Non-pigmented ciliary epithelial cell (primary cell): Measurements from ENCODE around the gene CHSY1.

Experiments
- DNase-seq: peaks from one replicate; pipeline ENCODE4 v3.0.0-alpha.2; 2010; ENCODE audit warnings: low read depth

Gene CHSY1

DNA sequence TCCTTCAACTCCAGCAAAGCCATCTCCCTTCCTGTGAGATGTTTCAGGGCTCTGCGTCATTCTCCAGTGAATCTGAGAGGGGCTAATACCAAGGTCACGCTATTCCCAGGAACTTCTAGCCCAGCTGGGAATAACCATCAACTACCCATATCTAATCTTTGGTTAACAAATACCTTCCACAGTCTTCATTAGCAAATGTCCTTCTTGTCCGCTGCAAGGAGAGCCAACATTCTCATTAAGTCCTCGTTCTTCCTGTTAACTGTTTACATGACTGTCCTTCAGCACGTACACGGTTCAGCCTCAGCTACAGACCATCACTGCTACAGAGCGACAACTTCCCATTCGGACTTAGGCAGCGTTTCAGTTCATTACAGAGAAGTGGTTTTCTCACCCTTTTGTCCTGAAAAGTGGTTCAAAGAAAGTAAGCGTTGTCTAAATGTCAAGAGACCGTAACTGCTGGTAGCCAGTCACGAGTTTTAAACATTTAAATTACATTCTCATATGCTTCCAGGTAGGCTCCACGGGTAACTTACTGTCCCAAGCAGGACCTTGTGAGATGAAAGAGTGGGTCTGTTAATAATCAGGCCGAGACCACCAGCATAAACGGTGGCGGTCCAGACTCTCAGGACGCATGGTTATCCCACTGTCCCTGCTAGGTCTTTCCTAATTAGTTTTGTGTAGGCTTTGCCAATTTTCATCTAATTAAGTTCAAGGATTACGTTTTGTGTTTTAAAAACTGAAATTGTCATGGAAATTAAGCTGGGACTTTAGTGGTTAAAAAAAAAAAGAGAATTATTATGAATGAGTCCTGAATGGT, 63.8 kb downstream of the CHSY1 start:
- DNase-seq = peak; percentile 76

DNA sequence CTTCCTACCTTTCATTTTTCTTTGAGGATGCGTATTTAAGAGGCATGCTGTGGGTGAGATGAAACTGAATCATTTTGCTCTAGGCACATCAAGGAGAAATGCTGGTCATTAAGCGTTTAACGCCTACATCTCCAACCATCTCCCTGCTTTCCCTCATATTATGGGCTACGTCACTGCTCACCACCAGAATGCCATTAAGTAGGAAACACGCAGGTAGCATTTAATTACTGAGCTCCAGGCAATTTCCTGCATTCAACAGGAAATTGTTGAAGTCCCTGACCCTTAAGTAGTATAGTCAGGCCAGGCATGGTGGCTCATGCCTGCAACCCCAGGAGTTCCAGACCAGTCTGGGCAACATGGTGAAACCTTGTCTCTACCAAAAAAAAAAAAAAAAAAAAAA, 66.1 kb downstream of the CHSY1 start:
- no peak for DNase-seq

DNA sequence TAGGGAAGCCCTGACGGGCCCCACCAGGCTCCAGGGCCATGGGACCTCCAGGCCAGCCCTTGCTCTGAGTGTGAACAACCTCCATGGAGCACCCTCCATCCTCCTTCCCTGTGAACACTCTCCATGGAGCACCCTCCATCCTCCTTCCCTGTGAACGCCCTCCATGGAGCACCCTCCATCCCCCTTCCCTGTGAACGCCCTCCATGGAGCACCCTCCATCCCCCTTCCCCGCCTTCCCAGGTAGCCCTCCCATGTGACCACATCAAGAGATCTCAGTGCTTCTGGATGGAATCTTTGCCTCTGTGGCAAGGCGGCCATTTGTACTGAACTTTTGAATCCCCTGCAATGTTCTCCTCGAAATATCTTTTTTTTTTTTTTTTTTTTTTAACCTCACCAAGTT, 66.5 kb downstream of the CHSY1 start:
- no peak for DNase-seq

DNA sequence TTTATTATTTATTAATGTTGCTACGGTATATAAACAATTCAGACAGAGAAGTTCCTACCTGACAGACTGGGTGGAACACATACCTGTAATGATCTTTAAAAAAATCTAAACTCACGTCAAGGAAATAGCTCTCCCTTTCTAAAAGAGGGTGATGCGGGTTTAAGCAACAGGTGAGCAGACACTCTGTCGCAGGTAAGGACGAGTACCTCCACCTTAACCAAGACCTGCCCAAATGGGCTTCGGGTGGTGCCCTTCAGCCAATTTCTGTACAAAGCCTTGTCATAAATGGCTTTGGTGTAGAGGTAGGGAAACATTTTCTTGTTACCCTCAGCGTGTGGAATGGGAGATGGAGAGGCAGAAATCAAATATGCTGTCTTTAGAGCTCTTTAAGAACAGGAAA, 67.0 kb downstream of the CHSY1 start:
- no peak for DNase-seq

DNA sequence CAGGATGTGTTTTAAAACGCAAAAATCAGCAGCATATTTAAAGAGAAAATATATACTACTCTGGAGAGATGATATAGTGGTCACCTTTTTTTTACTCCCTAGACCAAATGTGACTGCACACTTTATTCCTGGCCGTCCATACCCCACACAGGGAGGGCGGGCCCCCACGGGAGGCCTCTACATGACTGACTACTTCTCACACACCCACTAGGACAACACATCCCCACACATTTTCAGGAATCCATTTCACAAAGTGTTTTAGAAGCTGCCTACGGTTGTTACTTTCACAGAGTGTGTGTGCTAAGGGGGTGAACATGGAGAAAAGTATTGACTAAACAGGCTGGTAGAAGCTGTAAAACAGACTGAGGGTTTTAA, 67.9 kb downstream of the CHSY1 start:
- no peak for DNase-seq

DNA sequence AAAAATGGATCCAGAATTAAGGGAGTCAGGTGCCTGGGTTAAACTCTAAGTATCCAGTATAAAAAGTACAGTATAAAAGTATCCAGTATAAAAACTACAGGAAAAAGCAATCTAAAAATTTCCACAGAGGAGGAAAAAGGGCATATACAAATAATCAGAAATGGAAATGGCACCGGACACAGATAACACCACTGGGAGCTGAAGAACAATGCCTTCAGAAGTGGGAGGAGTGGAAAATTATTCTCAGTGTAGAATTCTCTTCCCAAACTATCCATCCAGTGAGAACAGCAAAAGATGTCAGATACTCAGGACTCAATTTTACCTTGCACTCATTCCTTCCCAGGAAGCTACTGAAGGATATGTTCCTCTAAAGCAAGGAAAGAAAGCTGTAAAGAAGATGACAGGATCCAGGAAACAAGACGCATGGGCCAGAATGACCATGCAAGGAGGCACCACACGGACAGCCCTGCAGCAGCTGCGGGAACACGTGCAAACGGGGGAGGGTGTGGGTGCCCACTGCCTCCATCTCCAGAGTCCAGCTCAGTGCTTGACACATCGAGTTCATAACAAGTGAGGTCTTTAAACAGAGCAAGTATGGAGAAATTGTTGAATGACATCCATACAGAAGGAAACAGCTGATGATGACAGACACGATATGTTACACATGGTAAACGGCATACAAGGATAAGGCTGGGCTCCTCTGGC, 68.5 kb downstream of the CHSY1 start:
- no peak for DNase-seq

DNA sequence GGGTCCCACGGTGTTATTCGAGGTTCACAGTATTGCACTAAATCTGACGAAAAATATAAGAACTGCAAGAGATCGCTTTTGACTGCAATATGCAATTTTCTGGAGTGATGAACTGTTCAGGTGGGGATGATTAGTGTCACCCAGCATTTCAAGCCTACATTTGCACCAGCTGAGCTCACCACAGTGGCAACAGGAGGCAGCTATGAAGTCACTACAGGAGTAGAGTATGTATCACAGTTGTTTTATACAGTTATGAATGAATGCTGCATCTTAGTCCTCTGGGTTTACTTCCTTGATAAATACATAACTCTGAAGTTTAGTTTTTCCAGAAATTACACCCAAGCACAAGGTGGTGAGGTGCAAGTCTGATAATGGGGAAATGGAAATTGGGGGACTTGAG, 69.6 kb downstream of the CHSY1 start:
- no peak for DNase-seq

DNA sequence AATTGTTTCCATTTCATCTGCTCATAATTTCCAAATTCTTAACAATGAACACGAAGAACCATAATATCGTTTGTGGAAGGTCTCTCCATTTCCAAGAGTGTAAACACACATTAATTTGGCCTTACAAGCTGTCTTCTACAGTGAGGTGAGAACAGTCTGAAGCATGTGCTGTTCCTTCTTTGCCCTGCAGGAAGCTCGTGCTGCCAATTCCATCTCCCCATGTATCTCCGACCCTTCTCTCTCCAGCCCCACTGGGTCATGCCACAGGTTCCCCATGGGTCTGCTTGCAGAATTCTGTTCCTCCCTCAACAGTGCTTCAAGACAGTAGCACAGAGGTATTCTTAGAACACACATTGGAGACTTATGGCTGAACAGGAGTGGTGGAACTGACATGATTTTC, 70.5 kb downstream of the CHSY1 start:
- DNase-seq = no peak

DNA sequence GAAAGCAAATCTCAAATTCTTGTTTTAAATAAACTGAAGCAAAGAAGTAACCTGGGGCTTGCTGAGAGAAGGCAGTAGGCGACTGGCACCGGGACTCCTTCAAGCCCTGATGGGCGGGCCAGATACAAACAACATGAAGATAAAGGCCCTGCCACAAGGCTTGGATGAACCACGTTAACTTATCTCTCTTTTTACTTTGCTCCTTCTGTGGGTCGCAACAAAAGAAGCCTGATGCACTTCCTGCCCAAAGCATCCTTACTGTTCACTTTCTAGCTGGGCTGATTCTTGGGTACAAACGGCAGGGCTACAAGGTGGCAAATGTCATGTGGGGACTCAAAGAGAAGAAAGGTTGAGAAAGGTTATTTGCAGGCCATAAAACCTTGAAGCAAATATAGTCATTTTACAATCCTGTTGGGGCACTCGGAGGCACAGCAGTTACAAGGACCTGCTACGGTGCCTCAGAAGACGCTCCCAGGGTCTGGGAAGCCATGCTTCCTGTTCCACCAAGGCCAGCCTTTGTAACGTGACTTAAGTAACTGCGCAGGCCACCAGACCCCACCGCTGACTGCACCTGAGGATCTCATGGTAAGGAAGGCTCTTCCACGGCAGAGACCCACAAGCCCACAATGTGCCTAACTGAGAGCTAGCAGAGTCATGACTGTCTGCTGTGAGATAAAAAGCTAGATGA, 71.1 kb downstream of the CHSY1 start:
- no peak for DNase-seq

DNA sequence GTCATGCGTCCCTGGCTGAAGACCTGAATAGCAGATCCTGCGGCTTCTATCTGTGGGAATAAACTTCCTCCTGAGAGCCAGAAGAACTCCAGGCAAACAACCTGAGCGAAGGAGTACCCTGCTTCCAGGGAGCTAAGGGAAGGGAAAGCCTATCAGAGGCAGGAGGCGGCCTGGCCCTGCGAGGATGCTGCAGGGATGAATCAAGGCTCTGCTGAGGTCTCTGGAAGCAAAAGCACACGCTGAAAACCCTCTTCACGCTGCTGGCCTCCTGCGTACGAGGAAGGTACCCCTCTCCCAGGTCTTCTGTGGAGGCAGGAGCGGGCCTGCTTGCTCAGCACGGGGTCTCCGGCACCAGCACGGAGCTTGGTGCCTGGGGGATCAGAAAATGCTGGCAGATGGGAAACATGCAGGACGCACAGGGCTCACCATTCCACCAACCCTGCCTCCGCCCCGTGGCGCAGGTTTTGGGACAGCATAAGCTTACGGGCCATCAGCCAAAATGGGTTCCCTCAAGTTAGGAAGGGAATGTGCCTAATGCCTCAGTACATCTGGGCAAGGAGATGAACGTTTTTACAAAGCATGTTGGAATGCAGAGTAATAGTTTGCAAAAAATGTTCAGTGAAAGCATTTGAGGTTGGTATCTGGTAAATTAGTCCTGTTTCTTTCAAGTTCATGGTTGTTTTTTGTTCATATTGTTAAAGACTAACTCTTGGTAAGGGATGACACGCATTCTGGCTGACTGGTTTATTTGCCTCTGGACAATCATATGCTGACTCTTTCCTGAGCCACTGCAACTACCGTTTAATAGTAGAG, 72.3 kb downstream of the CHSY1 start:
- DNase-seq = no peak

DNA sequence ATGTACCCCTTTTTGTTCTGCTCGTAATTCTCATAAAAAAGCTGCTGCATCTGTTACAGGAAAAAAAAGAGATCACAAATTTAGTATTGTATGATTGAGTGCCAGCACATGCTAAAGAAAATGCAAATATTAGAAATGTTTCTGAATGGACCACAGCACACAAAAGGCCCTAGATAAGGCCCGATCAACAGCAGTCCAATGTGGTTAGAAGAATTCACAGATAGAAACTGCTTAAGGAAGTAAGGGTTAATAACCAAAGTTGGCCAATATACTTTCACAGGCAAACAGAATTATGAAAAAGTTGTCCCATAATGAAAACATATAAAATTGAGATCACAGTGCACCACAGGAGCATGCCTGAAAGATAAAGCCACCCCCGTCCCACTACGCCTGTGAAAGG, 72.9 kb downstream of the CHSY1 start:
- DNase-seq = no peak

DNA sequence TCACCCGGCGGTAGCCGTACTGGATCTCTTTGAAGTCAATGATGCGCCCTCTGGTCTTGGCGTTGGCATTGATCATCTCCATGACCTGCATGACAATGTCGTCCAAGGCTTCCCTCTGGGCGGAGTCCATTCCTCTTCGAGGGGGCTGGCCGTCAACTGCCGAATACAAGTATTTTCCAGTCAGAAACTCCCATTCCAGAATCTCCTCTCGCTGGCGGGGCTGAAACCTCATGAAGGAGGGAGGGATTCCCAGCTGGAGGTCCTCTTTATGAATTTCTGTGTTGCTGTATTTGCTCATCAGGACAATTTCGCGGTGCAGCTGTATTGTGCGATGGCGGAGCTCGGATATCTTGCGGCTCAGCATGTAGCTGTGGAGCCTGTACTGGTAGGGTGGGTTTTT, 73.4 kb downstream of the CHSY1 start:
- DNase-seq = no peak

DNA sequence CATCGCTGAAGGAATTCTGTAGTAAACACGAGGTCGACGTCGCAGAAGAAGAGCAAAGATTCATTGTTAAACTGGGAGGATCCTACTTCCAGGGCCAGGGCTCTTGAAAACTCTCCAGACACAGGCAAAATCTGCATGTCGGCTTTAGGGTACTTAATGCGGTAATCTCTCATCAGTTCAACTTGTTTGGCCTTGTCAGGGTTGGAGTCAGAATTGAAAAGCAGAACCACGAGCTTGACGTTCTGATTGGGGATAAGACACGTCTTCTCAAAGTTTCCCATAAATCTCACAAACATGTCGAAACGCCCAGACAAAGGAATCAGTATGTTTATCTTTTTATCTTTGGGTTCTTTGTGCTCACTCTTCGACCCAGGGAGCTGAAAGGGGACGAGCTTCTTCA, 74.0 kb downstream of the CHSY1 start:
- DNase-seq = no peak

DNA sequence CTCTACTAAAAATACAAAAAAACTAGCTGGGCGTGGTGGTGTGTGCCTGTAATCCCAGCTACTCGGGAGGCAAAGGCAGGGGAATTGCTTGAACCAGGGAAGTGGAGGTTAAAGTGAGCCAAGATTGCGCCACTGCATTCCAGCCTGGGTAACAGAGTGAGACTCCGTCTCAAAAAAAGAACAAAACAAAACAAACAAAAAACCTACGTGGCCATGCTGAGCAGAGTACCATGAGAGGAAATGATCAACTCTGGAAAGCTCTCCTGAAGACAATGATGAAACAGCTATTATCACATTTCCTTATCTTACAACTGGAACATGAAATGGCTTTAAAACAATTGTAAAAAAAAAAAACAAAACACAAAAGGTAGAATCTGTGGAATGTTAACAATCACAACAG, 75.2 kb downstream of the CHSY1 start:
- no peak for DNase-seq

DNA sequence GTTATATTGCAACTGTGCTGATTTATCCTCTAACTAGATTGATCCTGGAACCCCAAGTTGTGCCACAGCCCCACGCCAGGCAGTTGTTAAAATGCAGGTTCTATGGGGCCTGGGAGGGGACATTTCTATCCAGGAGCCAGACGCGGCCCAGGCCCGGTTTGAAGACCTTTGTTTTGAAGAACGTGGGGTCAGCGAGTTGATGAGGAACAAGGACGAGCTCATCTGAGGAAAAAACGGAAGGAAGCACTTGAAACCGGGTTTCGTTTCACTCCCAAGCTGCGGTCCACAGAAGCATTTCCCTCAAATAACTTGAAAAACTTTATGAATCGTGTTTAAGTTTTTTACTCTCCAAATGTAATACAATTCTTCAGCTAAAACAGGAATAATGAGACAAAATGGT, 76.4 kb downstream of the CHSY1 start:
- DNase-seq = no peak

DNA sequence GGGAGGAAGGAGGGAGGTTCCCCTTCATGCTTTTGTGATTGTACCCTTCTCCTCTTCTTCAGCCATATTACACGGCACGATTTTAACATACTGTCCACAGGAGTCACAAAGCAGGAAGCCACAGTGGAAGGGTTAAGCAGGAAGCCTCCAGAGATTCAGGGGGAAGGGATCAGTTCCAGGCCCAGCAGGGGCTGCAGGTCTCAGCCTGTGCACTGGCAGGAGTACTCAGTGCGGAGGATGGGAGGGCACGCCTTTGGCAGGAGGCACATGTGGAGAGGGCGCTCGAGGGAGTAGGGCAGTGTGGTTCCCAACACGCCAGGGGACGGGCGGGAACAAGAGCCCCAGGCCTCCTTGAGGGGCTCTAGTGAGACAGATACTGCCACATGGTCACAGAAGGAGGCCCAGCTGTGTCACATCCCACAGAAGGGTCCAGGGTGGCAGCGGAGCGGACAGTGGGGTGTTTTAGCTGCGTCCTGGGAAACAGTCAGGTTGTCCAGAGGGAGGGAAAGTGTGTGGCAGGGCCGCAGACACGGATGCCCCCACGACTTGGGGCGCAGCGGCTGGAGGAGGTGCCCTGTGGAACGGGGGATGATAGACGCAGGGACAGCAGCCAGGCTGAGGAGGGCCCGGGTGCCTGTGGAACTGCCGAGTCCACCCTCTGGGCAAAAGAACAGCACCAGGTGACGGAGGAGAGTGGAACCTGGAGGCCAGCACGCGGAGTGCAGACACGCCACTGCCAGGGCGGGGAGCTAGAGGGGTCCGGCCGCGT, 77.5 kb downstream of the CHSY1 start:
- DNase-seq = no peak

DNA sequence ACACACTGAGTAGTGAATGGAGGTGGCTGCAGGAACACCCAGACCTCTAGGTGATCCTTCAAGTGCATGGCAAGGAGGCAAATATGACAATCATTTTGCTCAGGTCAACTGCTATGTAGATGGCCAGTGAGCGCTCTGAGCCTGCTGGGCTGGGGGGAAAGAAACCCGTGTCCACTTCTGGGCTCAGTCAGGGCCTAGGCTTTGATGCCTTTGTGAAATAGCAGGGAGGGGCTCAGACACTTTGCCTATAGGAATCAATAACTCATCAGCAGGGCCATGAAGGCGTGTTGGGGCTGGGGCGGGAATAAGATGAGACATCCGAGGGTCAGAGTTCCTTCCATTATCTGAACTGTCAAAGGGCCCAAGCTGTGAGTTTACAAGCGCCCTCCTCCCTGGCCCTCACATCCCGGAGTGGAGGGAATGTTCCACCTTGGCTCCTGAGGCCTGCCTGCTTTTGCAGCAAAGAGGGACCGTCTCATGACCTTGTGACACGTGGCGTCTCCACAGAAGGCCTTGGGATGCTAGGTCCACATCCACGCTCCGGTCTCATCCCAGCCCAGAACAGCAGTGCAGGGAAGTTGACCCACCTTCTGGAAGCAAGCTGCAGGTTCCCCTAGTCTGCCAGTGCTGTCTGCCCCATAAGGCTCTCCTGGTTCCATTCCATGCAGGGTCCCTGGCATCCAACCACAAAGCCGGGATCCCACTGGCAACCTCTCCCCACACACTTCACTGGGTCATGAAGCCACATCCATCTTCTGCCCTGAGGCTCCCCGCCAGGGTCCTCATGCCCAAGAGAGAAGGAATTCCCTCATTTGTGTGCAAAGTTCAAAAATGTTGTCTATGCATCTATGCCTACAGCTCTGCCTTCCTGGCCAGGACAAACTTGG, 78.4 kb downstream of the CHSY1 start:
- no peak for DNase-seq

DNA sequence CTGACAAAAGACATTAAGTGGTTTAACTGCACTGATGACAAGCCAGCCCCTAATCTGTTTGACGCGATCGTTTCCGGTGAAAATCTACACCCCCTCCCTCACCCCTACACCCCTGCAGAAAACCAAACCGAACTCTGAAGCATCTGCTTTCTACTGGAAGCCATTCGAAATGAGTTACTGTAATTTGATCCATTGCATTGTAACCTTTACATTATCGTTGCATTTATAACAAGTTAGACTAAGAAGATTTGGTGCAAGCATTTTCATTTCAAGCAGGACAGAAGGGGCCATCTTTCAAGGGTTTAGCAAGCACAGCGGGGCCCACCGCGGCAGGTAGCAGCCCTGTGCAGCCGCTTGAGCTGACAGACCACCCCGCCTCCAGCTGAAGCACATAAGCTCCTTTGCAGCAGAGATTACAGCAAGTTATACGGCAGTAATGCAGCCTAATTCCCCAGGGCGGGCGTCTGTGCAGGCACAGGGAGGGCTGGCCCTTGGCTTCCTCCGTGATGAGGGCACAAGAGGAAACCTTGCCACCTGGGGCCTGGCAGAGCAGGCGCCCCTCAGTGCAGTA, 79.3 kb downstream of the CHSY1 start:
- DNase-seq = no peak

DNA sequence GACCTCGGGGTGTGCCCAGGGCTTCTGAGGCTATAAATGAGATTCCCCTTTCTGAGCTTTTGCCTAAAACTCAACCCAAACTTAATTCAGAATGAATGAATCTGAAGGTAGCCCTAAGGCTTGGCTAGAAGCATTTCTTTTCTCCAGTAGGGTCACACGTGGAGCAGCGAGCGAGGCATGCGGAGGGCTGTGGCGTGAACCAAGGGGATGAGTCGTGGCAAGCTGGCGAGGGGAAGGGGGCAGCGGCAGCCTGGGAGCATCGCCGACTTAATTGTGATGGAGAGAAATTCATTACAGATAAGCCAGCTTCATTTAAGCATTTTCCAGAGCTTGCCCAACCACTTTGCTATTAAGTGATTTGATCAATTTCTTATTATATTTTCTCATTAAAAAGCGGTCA, 79.9 kb downstream of the CHSY1 start:
- DNase-seq = no peak
